NCI-H345 treated with DMSO at 0.1 percent for 48 hours (cell line): Measurements from ENCODE around the gene CHCHD3.
"Not testable (repeated sequence)": the region's sequence is repeated elsewhere in the genome, so short reads cannot be mapped to it uniquely, and the experiment has no call there.

Experiments used
- DNase-seq: peaks from one replicate; lab custom pipeline; 2025; ENCODE audit not compliant: unreplicated experiment; lab: John Stamatoyannopoulos, UW

Gene CHCHD3

DNA sequence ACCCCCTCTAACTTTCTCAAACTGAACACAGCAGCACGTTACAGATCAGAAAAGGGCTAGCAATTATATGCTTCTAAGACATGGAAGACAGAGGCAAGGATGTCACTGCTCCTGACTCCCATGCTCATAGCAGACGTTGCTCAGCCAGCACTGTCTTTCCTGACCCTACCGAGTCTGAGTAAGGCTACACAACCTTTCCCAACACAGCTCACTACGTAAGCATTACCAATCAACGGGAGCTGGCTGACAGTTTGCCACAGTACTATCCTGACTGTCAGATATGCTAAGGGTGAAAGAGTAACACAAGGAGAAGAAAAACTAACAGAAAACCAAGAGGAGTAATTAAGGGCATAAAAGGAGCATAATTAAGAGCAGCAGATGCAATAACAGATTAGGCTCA, 171.2 kb downstream of the CHCHD3 start:
- no peak for DNase-seq

DNA sequence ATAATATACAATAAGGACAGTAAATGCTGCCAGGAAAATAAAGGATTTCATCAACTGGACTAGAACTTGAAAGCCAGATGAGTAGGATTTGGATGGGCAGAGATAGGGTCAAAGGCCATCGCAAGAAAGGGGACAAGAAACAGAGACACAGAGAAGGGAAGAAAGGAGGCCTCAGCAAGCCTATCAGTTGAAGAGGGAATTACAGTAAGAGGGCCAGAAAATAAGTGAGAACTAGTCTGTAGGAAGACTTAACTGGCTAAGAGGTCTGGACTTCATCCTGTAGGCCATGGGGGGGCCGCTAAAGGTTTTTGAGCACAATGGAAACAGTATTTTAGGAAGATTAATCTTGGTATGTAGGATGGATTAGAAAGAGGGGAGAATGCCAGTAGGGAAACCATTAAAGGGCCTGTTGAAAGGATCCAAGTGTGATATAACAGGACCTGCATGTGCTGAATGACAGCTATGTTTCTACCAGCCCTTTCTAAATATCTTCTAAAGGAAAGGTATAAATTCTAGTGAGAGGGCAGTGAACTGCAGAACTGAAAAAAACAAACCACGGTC, 174.4 kb downstream of the CHCHD3 start:
- DNase-seq, result no peak

DNA sequence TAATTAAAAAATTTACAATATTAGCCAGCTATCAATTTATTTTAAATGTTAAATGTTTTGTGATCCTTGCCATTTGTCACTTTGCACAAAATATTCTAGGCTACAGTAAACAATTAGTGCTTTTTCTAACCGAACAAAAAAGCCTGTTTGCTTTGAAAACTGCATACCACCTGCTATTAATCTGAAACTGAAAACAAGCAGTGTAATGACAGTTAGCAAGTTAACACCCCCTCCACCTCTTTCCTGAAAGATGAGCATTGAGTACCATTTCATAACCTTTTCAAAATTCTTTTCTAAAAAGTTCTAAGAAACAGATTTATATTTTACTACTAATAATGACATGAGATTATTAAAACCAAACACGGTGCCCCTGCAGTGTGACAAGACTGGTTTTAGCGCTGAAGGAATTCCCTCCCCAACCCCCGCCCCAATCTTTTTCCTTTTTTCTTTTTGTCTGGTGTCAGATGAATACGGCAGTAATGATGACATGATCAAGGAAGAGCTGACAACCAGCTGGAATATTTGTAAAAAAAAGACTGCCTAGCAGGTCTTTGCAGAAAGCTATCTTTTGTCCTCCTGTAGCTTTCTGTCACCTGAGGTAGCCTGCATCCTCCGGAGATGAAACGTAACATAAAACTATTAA, 175.6 kb downstream of the CHCHD3 start:
- DNase-seq, result no peak

GRCh38 chr7:132905136-132905535, 176.8 kb downstream of the CHCHD3 start:
- not testable (repeated sequence) for DNase-seq

GRCh38 chr7:132904209-132904608, 177.7 kb downstream of the CHCHD3 start:
- DNase-seq, result no peak

DNA sequence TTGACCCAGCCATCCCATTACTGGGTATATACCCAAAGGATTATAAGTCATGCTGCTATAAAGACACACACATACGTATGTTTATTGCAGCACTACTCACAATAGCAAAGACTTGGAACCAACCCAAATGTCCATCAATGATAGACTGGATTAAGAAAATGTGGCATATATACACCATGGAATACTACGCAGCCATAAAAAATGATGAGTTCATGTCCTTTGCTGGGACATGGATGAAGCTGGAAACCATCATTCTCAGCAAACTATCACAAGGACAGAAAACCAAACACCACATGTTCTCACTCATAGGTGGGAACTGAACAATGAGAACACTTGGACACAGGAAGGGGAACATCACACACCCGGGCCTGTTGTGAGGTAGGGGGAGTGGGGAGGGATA, 179.6 kb downstream of the CHCHD3 start:
- not testable (repeated sequence) for DNase-seq

DNA sequence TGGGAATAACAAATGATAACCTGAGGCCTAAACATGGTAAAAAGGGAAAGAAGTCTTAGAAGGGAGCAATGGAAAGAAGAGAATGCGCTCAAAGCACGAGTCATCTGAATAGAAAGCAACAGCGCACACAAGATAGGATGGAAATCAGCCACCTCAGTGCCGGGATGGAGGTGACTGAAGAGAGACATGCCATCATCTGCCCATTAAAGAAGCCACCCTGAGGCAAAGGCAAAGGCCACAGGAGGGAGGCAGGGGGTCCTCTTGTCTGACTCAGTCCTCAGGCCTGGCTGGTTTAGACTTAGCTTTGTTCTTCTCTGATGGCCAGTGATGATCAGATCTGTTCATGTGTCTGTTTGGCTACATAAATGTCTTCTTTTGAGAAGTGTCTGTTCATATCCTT, 180.6 kb downstream of the CHCHD3 start:
- no peak for DNase-seq

- no peak for DNase-seq
Measured at GRCh38 chr7:132899833-132900232, 182.1 kb downstream of the CHCHD3 start.

GRCh38 chr7:132898641-132899175, 183.2 kb downstream of the CHCHD3 start:
- not testable (repeated sequence) for DNase-seq

- DNase-seq, result no peak
Measured at GRCh38 chr7:132897093-132897687, 184.7 kb downstream of the CHCHD3 start.

DNA sequence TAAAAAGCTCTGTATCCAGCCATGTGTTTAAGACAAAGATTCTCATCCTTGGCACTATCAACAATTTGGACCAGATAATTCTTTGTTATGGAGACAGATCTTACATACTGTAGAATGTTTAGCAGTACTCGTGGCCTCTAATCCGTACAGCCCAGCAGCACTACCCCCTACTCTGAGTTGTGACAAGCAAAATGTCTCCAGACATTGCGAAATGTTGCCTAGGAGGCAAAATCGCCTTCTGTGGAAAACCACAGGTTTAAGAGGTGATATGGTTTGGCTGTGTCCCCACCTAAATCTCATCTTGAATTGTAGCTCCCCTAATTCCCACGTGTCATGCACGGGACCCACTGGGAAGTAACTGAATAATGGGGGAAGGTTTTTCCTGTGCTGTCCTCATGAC, 186.7 kb downstream of the CHCHD3 start:
- DNase-seq, result no peak

DNA sequence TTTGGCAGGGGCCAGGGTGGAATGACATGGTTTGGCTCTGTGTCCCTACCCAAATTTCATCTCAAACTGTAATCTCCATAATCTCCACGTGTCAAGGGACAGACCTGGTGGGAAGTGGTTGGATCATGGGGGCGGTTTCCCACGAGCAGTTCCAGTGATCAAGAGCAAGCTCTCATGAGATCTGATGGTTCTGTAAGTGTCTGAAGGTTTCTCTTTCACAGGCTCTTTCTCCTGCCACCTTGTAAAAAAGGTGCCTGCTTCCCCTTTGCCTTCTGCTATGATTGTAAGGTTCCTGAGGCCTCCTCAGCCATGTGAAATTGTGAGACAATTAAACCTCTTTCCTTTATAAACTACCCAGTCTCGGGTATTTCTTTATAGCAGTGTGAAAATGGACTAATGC, 188.3 kb downstream of the CHCHD3 start:
- DNase-seq, result no peak

DNA sequence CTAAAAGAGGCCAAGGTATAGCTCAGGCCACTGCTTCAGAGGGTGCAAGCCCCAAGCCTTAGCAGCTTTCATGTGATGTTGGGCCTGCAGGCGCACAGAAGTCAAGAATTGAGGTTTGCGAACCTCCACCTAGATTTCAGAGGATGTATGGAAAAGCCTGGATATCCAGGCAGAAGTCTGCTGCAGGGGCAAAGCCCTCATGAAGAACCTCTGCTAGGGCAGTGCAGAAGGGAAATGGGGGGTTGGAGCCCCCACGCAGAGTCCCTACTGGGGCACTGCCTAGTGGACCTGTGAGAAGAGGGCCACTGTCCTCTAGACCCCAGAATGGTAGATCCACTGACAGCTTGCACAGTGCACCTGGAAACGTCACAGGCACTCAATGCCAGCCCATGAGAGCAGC, 189.1 kb downstream of the CHCHD3 start:
- DNase-seq, result not testable (repeated sequence)

DNA sequence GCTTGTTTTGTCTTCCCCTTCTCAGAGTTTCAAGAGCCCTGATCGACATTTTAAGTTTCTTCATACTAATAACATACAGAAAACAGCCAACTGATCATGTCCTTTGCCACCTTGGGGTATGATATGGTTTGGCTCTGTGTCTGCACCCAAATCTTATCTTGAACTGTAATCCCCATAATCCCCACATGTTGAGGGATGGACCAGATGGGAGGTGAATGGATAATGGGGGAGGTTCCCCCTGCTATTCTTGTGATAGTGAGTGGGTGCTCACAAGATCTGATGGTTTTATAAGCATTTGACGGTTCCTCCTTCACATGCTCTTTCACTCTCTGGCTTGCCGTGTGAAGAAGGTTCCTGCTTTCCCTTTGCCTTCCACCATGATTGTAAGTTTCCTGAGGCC, 190.3 kb downstream of the CHCHD3 start:
- DNase-seq, result no peak

GRCh38 chr7:132882714-132883428, 199.0 kb downstream of the CHCHD3 start:
- no peak for DNase-seq

DNA sequence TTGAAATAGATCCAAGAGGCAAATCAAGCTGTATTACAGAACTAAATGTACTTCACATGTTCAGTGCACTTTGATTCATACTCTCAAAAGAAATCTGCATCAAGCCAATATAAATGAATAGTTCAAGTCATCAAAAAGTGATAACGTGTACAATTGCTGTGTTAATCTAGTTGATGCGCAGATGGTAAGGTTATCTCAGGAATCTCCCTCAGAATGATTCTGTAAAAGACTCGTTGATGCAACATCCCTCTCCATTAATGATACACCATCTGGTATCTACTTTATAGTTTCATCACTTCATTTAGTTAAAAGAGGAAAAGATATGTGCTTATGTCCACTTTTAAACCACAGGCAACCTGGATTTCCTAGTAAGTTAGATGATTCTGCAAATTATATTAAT, 200.6 kb downstream of the CHCHD3 start:
- DNase-seq, result no peak

- DNase-seq, result no peak
Measured at GRCh38 chr7:132879579-132879978, 202.3 kb downstream of the CHCHD3 start.

GRCh38 chr7:132878204-132878919, 203.5 kb downstream of the CHCHD3 start:
- no peak for DNase-seq

- no peak for DNase-seq
Measured at GRCh38 chr7:132877573-132877972, 204.3 kb downstream of the CHCHD3 start.

- DNase-seq, result no peak
Measured at GRCh38 chr7:132876576-132876975, 205.3 kb downstream of the CHCHD3 start.

DNA sequence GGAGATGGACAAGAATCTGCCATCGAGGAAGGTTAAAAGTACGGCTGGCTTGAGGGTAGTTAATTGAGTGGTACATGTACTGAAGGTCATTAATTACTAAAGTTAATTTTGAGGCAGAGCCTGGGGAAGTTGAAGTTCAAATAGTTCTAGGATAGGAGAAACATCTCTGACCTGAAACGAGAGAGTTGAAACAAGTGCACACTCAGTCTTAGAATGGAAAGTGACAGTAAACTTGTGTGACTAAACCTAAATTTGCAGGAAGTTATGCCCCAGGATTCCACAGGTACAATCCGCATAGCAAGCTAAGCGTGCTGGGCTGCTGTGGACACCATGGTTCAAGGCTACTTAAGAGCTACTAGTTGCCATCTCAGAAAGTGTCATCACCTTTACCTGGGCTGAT, 209.9 kb downstream of the CHCHD3 start:
- no peak for DNase-seq
